IMR-90 (cell line): ENCODE results near the gene PDE6B. TPM values are rescaled to one million over a fixed set of nuclear protein-coding genes. Genes with fewer than 3 reads are reported as not detected.

Experiments
- ATAC-seq: fragments of 200-7000 bp; cut with Tn5 transposase; 2 replicates; pipeline ENCODE4 v1.9.1; 2020; ENCODE audit warnings: low read depth, mild to moderate bottlenecking, moderate library complexity
- BruUV-seq: library from RNA; stranded (reverse); fragments of 400-500 nt; replicated peaks from 2 replicates; lab custom pipeline; 2021; lab: Mats Ljungman, UMichigan
- CTCF ChIA-PET: fragments of 300-600 bp; formaldehyde crosslinking; extraction: SDS; loops from one replicate; lab custom pipeline; 2021; ENCODE audit warnings: antibody characterized with exemption; lab: Yijun Ruan, JAX
- POLR2A ChIA-PET: fragments of 300-600 bp; sonication (Branson Sonifier 250); formaldehyde crosslinking; loops from one replicate; lab custom pipeline; 2022; ENCODE audit warnings: antibody characterized with exemption; ENCODE audit not compliant: unreplicated experiment; lab: Charles Lee
- DNase-seq: peaks from one replicate; pipeline ENCODE4 v3.0.0; 2013
- H2AFZ ChIP-seq: replicated peaks from 2 replicates; pipeline ENCODE3; 2013; ENCODE audit warnings: low read length, mild to moderate bottlenecking; ENCODE audit not compliant: poor library complexity
- H2AK5ac ChIP-seq: 2 replicates; pipeline ENCODE4 v1.6.1; 2013; ENCODE audit warnings: low read depth, low read length, inconsistent platforms
- H2AK9ac ChIP-seq: replicated peaks from 2 replicates; pipeline ENCODE3; 2013; ENCODE audit warnings: mild to moderate bottlenecking, low read depth, low read length, moderate library complexity; ENCODE audit not compliant: poor library complexity
- H2BK120ac ChIP-seq: 2 replicates; pipeline ENCODE4 v1.6.1; 2013; ENCODE audit warnings: low read depth, low read length, inconsistent platforms
- H2BK15ac ChIP-seq: 3 replicates; pipeline ENCODE4 v1.6.1; 2013; ENCODE audit warnings: low read depth, low read length, inconsistent platforms
- H2BK20ac ChIP-seq: 2 replicates; pipeline ENCODE4 v1.6.1; 2013; ENCODE audit warnings: low read depth, mild to moderate bottlenecking, inconsistent platforms, low read length, moderate library complexity
- H2BK5ac ChIP-seq: 2 replicates; pipeline ENCODE4 v1.6.1; 2013; ENCODE audit warnings: mild to moderate bottlenecking, low read depth, low read length, inconsistent platforms; ENCODE audit not compliant: poor library complexity, severe bottlenecking
- H3K14ac ChIP-seq: replicated peaks from 2 replicates; pipeline ENCODE4 v1.6.1; 2013; ENCODE audit warnings: low read depth, low read length, inconsistent platforms
- H3K18ac ChIP-seq: 2 replicates; pipeline ENCODE4 v1.6.1; 2013; ENCODE audit warnings: low read depth, low read length, control low read depth
- H3K23ac ChIP-seq: 2 replicates; pipeline ENCODE4 v1.6.1; 2013; ENCODE audit warnings: low read depth, low read length, inconsistent platforms
- H3K27ac ChIP-seq: 2 replicates; pipeline ENCODE4 v1.5.1; 2013; ENCODE audit warnings: mild to moderate bottlenecking, control low read depth, low read length; ENCODE audit not compliant: insufficient read depth
- H3K27me3 ChIP-seq: 2 replicates; pipeline ENCODE4 v1.6.1; 2013; ENCODE audit warnings: low read length; ENCODE audit not compliant: control insufficient read depth, insufficient read depth
- H3K36me3 ChIP-seq: 2 replicates; pipeline ENCODE4 v1.6.1; 2013; ENCODE audit warnings: low read length, mixed read lengths; ENCODE audit not compliant: control insufficient read depth, insufficient read depth
- H3K4ac ChIP-seq: 2 replicates; pipeline ENCODE4 v1.6.1; 2013; ENCODE audit warnings: low read depth, low read length, inconsistent platforms
- H3K4me1 ChIP-seq: 2 replicates; pipeline ENCODE4 v1.6.1; 2013; ENCODE audit warnings: low read length, mixed read lengths; ENCODE audit not compliant: control insufficient read depth, insufficient read depth
- H3K4me2 ChIP-seq: 2 replicates; pipeline ENCODE4 v1.6.1; 2013; ENCODE audit warnings: low read depth, mild to moderate bottlenecking, control low read depth, low read length, moderate library complexity
- H3K4me3 ChIP-seq: 2 replicates; pipeline ENCODE4 v1.5.1; 2013; ENCODE audit warnings: low read depth, mild to moderate bottlenecking, control low read depth, low read length, moderate library complexity; ENCODE audit not compliant: insufficient read depth
- H3K56ac ChIP-seq: 2 replicates; pipeline ENCODE4 v1.6.1; 2013; ENCODE audit warnings: low read length, inconsistent platforms; ENCODE audit not compliant: insufficient read depth; ENCODE audit errors: extremely low read depth
- H3K79me1 ChIP-seq, 2 experiments: 2 replicates each; pipeline ENCODE4 v1.6.1; 2013; ENCODE audit warnings: low read length in 2 of 2, inconsistent platforms in 1 of 2, low read depth in 1 of 2
- H3K9ac ChIP-seq: 2 replicates; pipeline ENCODE4 v1.6.1; 2013; ENCODE audit warnings: low read depth, low read length, control low read depth
- H3K9me1 ChIP-seq: 2 replicates; pipeline ENCODE4 v1.6.1; 2013; ENCODE audit warnings: low read length, inconsistent platforms; ENCODE audit not compliant: insufficient read depth
- H3K9me3 ChIP-seq: 2 replicates; pipeline ENCODE4 v1.6.1; 2013; ENCODE audit warnings: low read length; ENCODE audit not compliant: control insufficient read depth, insufficient read depth
- H4K20me1 ChIP-seq: 2 replicates; pipeline ENCODE4 v1.6.1; 2013; ENCODE audit warnings: low read length, inconsistent platforms; ENCODE audit not compliant: insufficient read depth
- H4K5ac ChIP-seq: 2 replicates; pipeline ENCODE4 v1.6.1; 2013; ENCODE audit warnings: mild to moderate bottlenecking, low read depth, low read length, control low read depth
- H4K8ac ChIP-seq, 2 experiments: 2 replicates each; pipeline ENCODE4 v1.6.1; 2013; ENCODE audit warnings: low read depth in 2 of 2, low read length in 2 of 2, control low read depth in 1 of 2, inconsistent platforms in 1 of 2
- H4K91ac ChIP-seq: 2 replicates; pipeline ENCODE4 v1.6.1; 2013; ENCODE audit warnings: low read depth, low read length, inconsistent platforms; ENCODE audit not compliant: insufficient read depth
- BHLHE40 ChIP-seq: fragments of 150-350 bp; IDR thresholded peaks from 2 replicates; pipeline ENCODE4 v1.6.1; 2016; ENCODE audit warnings: mild to moderate bottlenecking, low read depth, low read length
- CEBPB ChIP-seq: IDR thresholded peaks from 2 replicates; pipeline ENCODE4 v1.6.1; 2012; ENCODE audit warnings: low read depth, low read length, improper control_type of control experiment
- CHD1 ChIP-seq: IDR thresholded peaks from 2 replicates; pipeline ENCODE4 v1.6.1; 2012; ENCODE audit warnings: low read depth, low read length, improper control_type of control experiment
- MAZ ChIP-seq: IDR thresholded peaks from 2 replicates; pipeline ENCODE4 v1.6.1; 2012; ENCODE audit warnings: low read depth, mild to moderate bottlenecking, low read length, improper control_type of control experiment, moderate library complexity, borderline replicate concordance
- MXI1 ChIP-seq: IDR thresholded peaks from 2 replicates; pipeline ENCODE4 v1.6.1; 2012; ENCODE audit warnings: low read depth, mild to moderate bottlenecking, low read length, moderate library complexity, borderline replicate concordance
- RCOR1 ChIP-seq: IDR thresholded peaks from 2 replicates; pipeline ENCODE4 v1.6.1; 2012; ENCODE audit warnings: mild to moderate bottlenecking, low read length, improper control_type of control experiment; ENCODE audit not compliant: insufficient replicate concordance
- RFX5 ChIP-seq: IDR thresholded peaks from 2 replicates; pipeline ENCODE4 v1.8.0; 2012; ENCODE audit warnings: low read depth, mild to moderate bottlenecking, low read length, moderate library complexity
- SMC3 ChIP-seq: fragments of 150-350 bp; IDR thresholded peaks from 2 replicates; pipeline ENCODE4 v1.6.1; 2016; ENCODE audit warnings: low read depth, mild to moderate bottlenecking, antibody characterized with exemption, low read length, moderate library complexity
- WGBS, 2 experiments: methylation state at CpG; one replicate each; pipeline versions ENCODE4 v1.1.5 to v1.1.7; 2013; ENCODE audit warnings: missing lambda C conversion rate in 2 of 2; ENCODE audit not compliant: insufficient read length in 1 of 2; ENCODE audit errors: extremely low coverage in 2 of 2; 5-methylcytosine and 5-hydroxymethylcytosine counted together
- dilution Hi-C: fragments of 300-500 bp; cut with HindIII; formaldehyde crosslinking; loops from one replicate; pipeline ENCODE4 v1.14.3; 2018; ENCODE audit warnings: low sequenced_read_pairs; ENCODE audit not compliant: unreplicated experiment
- in situ Hi-C: fragments of 300-500 bp; cut with MboI; formaldehyde crosslinking; loops from 3 replicates; pipeline ENCODE4 v1.14.3; 2019; ENCODE audit warnings: low sequenced_read_pairs, inconsistent platforms, mixed read lengths
- intact Hi-C: fragments of 100-400 bp; cut with micrococcal nuclease; formaldehyde crosslinking; loops from 2 replicates; pipeline ENCODE4 v1.10.0; 2022
- polyA plus RNA-seq, 3 experiments: library from polyadenylated mRNA; depleted of rRNA; stranded (reverse); fragments of >200 nt; gene quantifications; 2 replicates each; pipeline ENCODE4 v1.2.3, GENCODE V29; 2012; ENCODE audit warnings: low replicate concordance in 1 of 3
- total RNA-seq: library from RNA; depleted of rRNA; stranded (reverse); fragments of >200 nt; gene quantifications from 2 replicates; pipeline ENCODE4 v1.2.3, GENCODE V29; 2012
- TF ChIP-seq, protein P1 (sequence below): fragments of 150-350 bp; IDR thresholded peaks from 2 replicates; pipeline ENCODE4 v1.6.1; 2017; ENCODE audit warnings: mild to moderate bottlenecking, antibody characterized with exemption, low read length, low read depth
- TF ChIP-seq, protein P2 (sequence below): fragments of 150-350 bp; IDR thresholded peaks from 2 replicates; pipeline ENCODE4 v1.6.1; 2016; ENCODE audit warnings: low read depth, mild to moderate bottlenecking, low read length, moderate library complexity, borderline replicate concordance

PDE6B gene
- total and polyA plus RNA-seq, 2 of the 4 experiments (the other 2 are of a cell fraction) = under 0.01 TPM; not detected in 1

DNA sequence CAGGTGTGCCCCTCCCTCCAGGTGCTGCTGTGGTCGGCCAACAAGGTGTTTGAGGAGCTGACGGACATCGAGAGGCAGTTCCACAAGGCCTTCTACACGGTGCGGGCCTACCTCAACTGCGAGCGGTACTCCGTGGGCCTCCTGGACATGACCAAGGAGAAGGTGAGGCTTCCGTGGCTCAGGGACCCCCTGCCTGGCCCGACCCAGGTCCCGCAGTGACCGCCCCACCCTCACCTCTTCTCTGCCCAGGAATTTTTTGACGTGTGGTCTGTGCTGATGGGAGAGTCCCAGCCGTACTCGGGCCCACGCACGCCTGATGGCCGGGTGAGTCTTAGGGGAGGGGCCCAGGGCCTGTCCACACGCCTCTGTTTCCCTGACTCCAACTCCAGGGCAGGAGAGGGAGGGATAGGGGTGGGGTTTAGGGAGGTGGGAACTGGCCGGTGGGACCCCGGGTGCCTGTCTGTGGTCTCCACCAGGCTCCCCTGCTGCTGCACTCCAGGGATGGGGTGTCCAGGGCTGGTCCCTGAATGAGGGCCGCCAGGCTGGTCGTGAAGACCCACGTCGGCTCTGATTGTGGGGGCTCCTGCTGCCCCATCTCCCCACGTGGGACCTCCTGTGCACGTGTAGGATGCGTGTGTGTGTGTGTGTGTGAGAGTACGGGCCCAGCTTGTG is 28.6 kb downstream of the PDE6B start:
- BruUV-seq = no TSS peak
- intact Hi-C loops = no loop called here
- H4K91ac ChIP-seq = no peak overlapping the region
- 80% methylated on average over 5 of the region's 29 CpGs; no CpG with 5 or more reads in 1 of the 2 experiments for WGBS, 2 experiments
- H2AK5ac ChIP-seq = no peak overlapping the region
- no peak overlapping the region for H3K9ac ChIP-seq
- dilution Hi-C loops = no loop called here
- no peak overlapping the region for H3K56ac ChIP-seq
- no peak for DNase-seq
- H3K9me1 ChIP-seq = no peaks in the 10 kb centered on the region
- no peak overlapping the region for H2BK5ac ChIP-seq
- H3K36me3 ChIP-seq = no peaks in the 10 kb centered on the region
- H3K14ac ChIP-seq = no peak overlapping the region
- no peaks in the 10 kb centered on the region for H3K79me1 ChIP-seq
- H4K5ac ChIP-seq = no peak overlapping the region
- ChIA-PET CTCF (no interaction called here), POLR2A (no interaction called here)
- no peak overlapping the region for H3K4me3 ChIP-seq
- no peak overlapping the region for H2BK20ac ChIP-seq
- TF ChIP-seq, protein P1, sequence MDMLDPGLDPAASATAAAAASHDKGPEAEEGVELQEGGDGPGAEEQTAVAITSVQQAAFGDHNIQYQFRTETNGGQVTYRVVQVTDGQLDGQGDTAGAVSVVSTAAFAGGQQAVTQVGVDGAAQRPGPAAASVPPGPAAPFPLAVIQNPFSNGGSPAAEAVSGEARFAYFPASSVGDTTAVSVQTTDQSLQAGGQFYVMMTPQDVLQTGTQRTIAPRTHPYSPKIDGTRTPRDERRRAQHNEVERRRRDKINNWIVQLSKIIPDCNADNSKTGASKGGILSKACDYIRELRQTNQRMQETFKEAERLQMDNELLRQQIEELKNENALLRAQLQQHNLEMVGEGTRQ = no peak
- no peak for TF ChIP-seq RFX5
- TF ChIP-seq RCOR1 = no peak
- TF ChIP-seq BHLHE40 = no peak
- TF ChIP-seq SMC3 = no peak
- TF ChIP-seq, protein P2, sequence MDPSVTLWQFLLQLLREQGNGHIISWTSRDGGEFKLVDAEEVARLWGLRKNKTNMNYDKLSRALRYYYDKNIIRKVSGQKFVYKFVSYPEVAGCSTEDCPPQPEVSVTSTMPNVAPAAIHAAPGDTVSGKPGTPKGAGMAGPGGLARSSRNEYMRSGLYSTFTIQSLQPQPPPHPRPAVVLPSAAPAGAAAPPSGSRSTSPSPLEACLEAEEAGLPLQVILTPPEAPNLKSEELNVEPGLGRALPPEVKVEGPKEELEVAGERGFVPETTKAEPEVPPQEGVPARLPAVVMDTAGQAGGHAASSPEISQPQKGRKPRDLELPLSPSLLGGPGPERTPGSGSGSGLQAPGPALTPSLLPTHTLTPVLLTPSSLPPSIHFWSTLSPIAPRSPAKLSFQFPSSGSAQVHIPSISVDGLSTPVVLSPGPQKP = no peak
- no peak for TF ChIP-seq CEBPB
- TF ChIP-seq CHD1 = no peak
- TF ChIP-seq MXI1 = no peak
- TF ChIP-seq MAZ = no peak
- no peak overlapping the region for H2BK15ac ChIP-seq
- H2BK120ac ChIP-seq = no peak overlapping the region
- no peaks in the 10 kb centered on the region for H3K4me1 ChIP-seq
- H4K20me1 ChIP-seq = no peaks in the 10 kb centered on the region
- no peak overlapping the region for H3K4me2 ChIP-seq
- no peak overlapping the region for H2AK9ac ChIP-seq
- no peak overlapping the region for H3K23ac ChIP-seq
- no peak for ATAC-seq
- no peak overlapping the region for H3K18ac ChIP-seq
- no peak overlapping the region for H4K8ac ChIP-seq
- H3K27me3 ChIP-seq = peaks cover 11% of the 10 kb centered on the region; the same call in 1 of the 2 replicates
- H2AFZ ChIP-seq = no peak overlapping the region
- in situ Hi-C loops = no loop called here
- H3K9me3 ChIP-seq = peaks cover 8% of the 10 kb centered on the region
- H3K4ac ChIP-seq = no peak overlapping the region
- H3K27ac ChIP-seq = no peak overlapping the region
